SK-N-SH (cell line): Measurements from ENCODE around the gene FAM90A1.
"Not testable (repeated sequence)": the region's sequence is repeated elsewhere in the genome, so short reads cannot be mapped to it uniquely, and the experiment has no call there.

Experiments
- CTCF ChIP-seq: fragments of 200-600 bp; sonication (generic); IDR thresholded peaks from 2 replicates; pipeline ENCODE4 v1.6.1; 2017; ENCODE audit warnings: antibody characterized with exemption, mild to moderate bottlenecking, moderate library complexity
- EP300 ChIP-seq, 2 experiments: IDR thresholded peaks; 2 replicates each; pipeline versions ENCODE4 v1.4.0 to v1.6.1; 2012; ENCODE audit warnings: borderline replicate concordance in 1 of 2, low read depth in 1 of 2, low read length in 1 of 2
- FOXM1 ChIP-seq: IDR thresholded peaks from 2 replicates; pipeline ENCODE4 v1.4.0; 2012; ENCODE audit warnings: low read depth, mild to moderate bottlenecking
- GABPA ChIP-seq: IDR thresholded peaks from 2 replicates; pipeline ENCODE4 v1.4.0; 2012; ENCODE audit warnings: low read depth, mild to moderate bottlenecking
- JUND ChIP-seq: IDR thresholded peaks from 2 replicates; pipeline ENCODE4 v1.4.0; 2012
- NRF1 ChIP-seq: IDR thresholded peaks from 2 replicates; pipeline ENCODE4 v1.6.1; 2012; ENCODE audit warnings: low read depth, mild to moderate bottlenecking, low read length
- POLR2AphosphoS5 ChIP-seq: IDR thresholded peaks from 2 replicates; pipeline ENCODE4 v1.6.1; 2012; ENCODE audit warnings: low read depth, low read length
- RAD21 ChIP-seq: IDR thresholded peaks from 2 replicates; pipeline ENCODE4 v1.6.1; 2012; ENCODE audit warnings: mild to moderate bottlenecking, low read length
- RFX5 ChIP-seq: IDR thresholded peaks from 2 replicates; pipeline ENCODE4 v1.6.1; 2012; ENCODE audit warnings: mild to moderate bottlenecking, improper control_type of control experiment, low read length
- RXRA ChIP-seq: IDR thresholded peaks from 2 replicates; pipeline ENCODE4 v1.4.0; 2012; ENCODE audit warnings: low read depth, mild to moderate bottlenecking, borderline replicate concordance
- SIN3A ChIP-seq: IDR thresholded peaks from 2 replicates; pipeline ENCODE4 v1.6.1; 2012; ENCODE audit warnings: low read depth, mild to moderate bottlenecking, low read length, moderate library complexity, borderline replicate concordance
- TF ChIP-seq, protein P1 (sequence below): IDR thresholded peaks from 2 replicates; pipeline ENCODE4 v1.4.0; 2012; ENCODE audit warnings: low read depth, borderline replicate concordance

DNA sequence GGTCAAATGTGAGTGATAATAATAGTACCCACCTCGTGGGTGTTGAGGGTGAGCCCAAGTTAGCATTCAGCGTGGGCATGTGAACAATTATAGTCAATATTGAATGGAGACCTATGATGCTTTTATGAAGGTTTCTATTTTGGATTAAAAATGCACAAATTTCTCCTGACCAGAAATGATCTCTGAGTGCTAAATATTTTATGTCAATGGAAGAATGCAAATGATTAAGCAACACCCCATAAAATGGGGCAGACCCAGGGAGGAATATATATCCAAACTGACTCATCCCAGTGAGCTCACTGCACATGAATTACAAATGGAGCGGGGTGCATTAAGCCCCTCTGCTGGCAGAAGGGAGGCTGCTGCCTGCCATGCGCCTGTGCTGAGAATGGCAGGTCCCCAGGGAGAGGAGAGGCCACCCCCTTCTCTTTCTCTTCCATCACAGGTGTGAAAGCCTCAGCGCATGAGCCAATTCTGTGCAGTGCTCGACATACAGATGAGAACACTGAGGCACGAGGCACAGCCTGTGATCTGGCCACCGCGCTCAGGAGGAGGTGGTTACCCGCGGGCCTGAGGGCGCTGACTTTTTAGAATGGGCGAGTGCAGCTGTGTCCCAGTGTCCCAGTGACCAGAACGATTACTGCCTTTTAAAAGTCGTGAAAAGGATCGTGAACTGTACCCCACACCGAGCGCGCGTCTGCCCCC is 14.7 kb upstream of the FAM90A1 start:
- TF ChIP-seq, protein P1, sequence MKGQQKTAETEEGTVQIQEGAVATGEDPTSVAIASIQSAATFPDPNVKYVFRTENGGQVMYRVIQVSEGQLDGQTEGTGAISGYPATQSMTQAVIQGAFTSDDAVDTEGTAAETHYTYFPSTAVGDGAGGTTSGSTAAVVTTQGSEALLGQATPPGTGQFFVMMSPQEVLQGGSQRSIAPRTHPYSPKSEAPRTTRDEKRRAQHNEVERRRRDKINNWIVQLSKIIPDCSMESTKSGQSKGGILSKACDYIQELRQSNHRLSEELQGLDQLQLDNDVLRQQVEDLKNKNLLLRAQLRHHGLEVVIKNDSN = not testable (repeated sequence)
- not testable (repeated sequence) for TF ChIP-seq RXRA; POLR2AphosphoS5; EP300 (IDR thresholded peaks at IDR 0.05; ENCODE audit: borderline replicate concordance in 1 of 2, low read depth in 1 of 2, low read length in 1 of 2); FOXM1; RAD21; RFX5; CTCF; GABPA; NRF1; SIN3A; JUND
